Fibroblast of lung (primary cell): ENCODE measurements around the gene LBHD2. TPM values are rescaled to one million over a fixed set of nuclear protein-coding genes. Genes with fewer than 3 reads are reported as not detected.
A peak's percentile ranks its signal among the peaks of the same experiment; 100 is the strongest.

Experiments used
- DNase-seq, 2 donors: peaks; one replicate each; pipeline versions ENCODE4 v3.0.0 to v3.0.0-alpha.2; 2010; ENCODE audit warnings: low read depth in 2 of 2
- H2AFZ ChIP-seq: 2 replicates; pipeline ENCODE4 v1.5.1; 2012; ENCODE audit warnings: low read length, control low read depth, inconsistent platforms
- H3K27ac ChIP-seq: 2 replicates; pipeline ENCODE4 v1.5.1; 2011; ENCODE audit warnings: low read length, control low read depth; ENCODE audit not compliant: insufficient read depth
- H3K27me3 ChIP-seq: 2 replicates; pipeline ENCODE4 v1.5.1; 2011; ENCODE audit warnings: mild to moderate bottlenecking, low read length; ENCODE audit not compliant: control insufficient read depth, insufficient read depth
- H3K36me3 ChIP-seq: 2 replicates; pipeline ENCODE4 v1.5.1; 2011; ENCODE audit warnings: low read length; ENCODE audit not compliant: control insufficient read depth, insufficient read depth
- H3K4me1 ChIP-seq: 2 replicates; pipeline ENCODE4 v1.5.1; 2011; ENCODE audit warnings: low read length; ENCODE audit not compliant: control insufficient read depth, insufficient read depth; ENCODE audit errors: extremely low read depth
- H3K4me2 ChIP-seq: 2 replicates; pipeline ENCODE4 v1.5.1; 2011; ENCODE audit warnings: low read length, control low read depth; ENCODE audit not compliant: insufficient read depth; ENCODE audit errors: extremely low read depth
- H3K4me3 ChIP-seq, 4 experiments: fragments of 200-600 bp in 1 of 4; sonication (generic) in 1 of 4; replicated peaks in 1 of 4; 2 replicates each; pipeline ENCODE4 v1.5.1; 2011 to 2016; ENCODE audit warnings: low read length in 4 of 4, low read depth in 3 of 4, mild to moderate bottlenecking in 3 of 4, control low read depth in 2 of 4, inconsistent platforms in 1 of 4, mixed read lengths in 1 of 4; ENCODE audit not compliant: insufficient read depth in 1 of 4; ENCODE audit errors: control extremely low read depth in 1 of 4
- H3K79me2 ChIP-seq: 2 replicates; pipeline ENCODE4 v1.5.1; 2012; ENCODE audit warnings: mild to moderate bottlenecking, low read length, inconsistent platforms; ENCODE audit not compliant: control insufficient read depth, insufficient read depth
- H3K9ac ChIP-seq: 2 replicates; pipeline ENCODE4 v1.5.1; 2011; ENCODE audit warnings: mild to moderate bottlenecking, low read length, control low read depth; ENCODE audit not compliant: insufficient read depth
- H3K9me3 ChIP-seq: 2 replicates; pipeline ENCODE4 v1.5.1; 2012; ENCODE audit warnings: low read depth, low read length; ENCODE audit not compliant: control insufficient read depth, insufficient read depth
- H4K20me1 ChIP-seq: 2 replicates; pipeline ENCODE4 v1.5.1; 2011; ENCODE audit warnings: low read length; ENCODE audit not compliant: control insufficient read depth, insufficient read depth; ENCODE audit errors: extremely low read depth
- CTCF ChIP-seq, 2 donors: IDR thresholded peaks in 1 of 2; conservative IDR thresholded peaks in 1 of 2; 1 replicate in 1 of 2; 2 replicates in 1 of 2; pipeline ENCODE4 v1.5.1; 2011 to 2012; ENCODE audit warnings: low read length in 2 of 2, control low read depth in 1 of 2, inconsistent platforms in 1 of 2, low read depth in 1 of 2, mild to moderate bottlenecking in 1 of 2
- EZH2 ChIP-seq: IDR thresholded peaks from 2 replicates; pipeline ENCODE4 v1.5.1; 2012; ENCODE audit warnings: low read length, control low read depth, mild to moderate bottlenecking; ENCODE audit errors: missing control alignments
- polyA plus RNA-seq, 2 donors: library from polyadenylated mRNA; depleted of rRNA in 1 of 2; stranded (reverse) in 1 of 2; unstranded in 1 of 2; fragments of >200 nt; gene quantifications; 2 replicates each; pipeline ENCODE4 v1.2.1, GENCODE V29; 2011 to 2012; ENCODE audit warnings: missing spikeins in 1 of 2
- total RNA-seq: library from RNA; depleted of rRNA; stranded (reverse); fragments of >200 nt; gene quantifications from 2 replicates; pipeline ENCODE4 v1.2.1, GENCODE V29; 2014

The LBHD2 gene
- total and polyA plus RNA-seq, 2 donors (not counting 1 experiment from before 2014, with no cell fraction given), result not detected

GRCh38 chr14:103125098-103126070 is 41.4 kb downstream of the LBHD2 start:
- no peak overlapping the region for H3K4me2 ChIP-seq
- H2AFZ ChIP-seq, result no peak overlapping the region
- no peak overlapping the region for H3K27ac ChIP-seq
- no peak overlapping the region for H3K9ac ChIP-seq
- peaks cover 19% of the 10 kb centered on the region for H3K36me3 ChIP-seq
- H4K20me1 ChIP-seq, result no peaks in the 10 kb centered on the region
- no peaks in the 10 kb centered on the region for H3K9me3 ChIP-seq
- no peaks in the 10 kb centered on the region for H3K27me3 ChIP-seq
- H3K4me3 ChIP-seq, result peak overlapping the region in 1 of 4 experiments; percentile 72
- H3K4me1 ChIP-seq, result peaks cover 31% of the 10 kb centered on the region
- peaks cover 10% of the 10 kb centered on the region for H3K79me2 ChIP-seq
- TF ChIP-seq EZH2, result no peak
- TF ChIP-seq CTCF (conservative IDR thresholded peaks at IDR 0.05 in 1 of 2, IDR thresholded peaks at IDR 0.05 in 1 of 2; ENCODE audit: low read depth in 1 of 2, low read length in 2 of 2), result no peak
- no peak for DNase-seq

DNA sequence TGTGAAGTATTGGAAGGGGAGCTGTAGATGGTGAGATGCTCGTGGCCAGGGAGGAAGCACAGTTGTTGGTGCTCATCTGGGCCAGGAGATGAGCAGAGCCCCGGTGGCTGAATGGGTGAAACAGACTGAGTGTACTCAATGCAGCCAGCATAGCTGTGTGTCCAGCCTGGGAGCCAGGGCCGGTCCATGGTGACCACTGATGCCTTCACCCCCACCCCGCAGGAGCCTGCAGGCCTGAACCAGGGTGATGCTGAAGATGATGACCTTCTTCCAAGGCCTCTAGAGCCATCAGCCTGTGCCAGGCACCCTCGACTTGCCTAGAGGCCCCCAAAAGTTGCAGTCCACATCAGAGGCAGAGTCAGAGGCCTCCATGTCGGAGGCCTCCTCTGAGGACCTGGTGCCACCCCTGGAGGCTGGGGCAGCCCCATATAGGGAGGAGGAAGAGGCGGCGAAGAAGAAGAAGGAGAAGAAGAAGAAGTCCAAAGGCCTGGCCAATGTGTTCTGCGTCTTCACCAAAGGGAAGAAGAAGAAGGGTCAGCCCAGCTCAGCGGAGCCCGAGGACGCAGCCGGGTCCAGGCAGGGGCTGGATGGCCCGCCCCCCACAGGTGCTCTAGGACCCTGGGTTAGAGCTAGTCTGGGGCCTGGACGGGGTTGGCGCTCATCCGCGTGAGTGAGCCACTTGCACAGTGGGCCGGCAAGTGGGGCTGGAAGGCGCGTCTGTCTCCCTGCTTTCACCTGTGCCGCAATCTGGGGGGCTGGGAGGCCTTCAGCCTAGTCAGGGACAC is 42.3 kb downstream of the LBHD2 start:
- H4K20me1 ChIP-seq, result no peaks in the 10 kb centered on the region
- H3K36me3 ChIP-seq, result peaks cover 22% of the 10 kb centered on the region
- H3K4me2 ChIP-seq, result peak overlapping the region; percentile 59
- DNase-seq, result no peak
- H3K4me3 ChIP-seq, result peak overlapping the region in 2 of 4 experiments; percentile 17 to 72
- no peaks in the 10 kb centered on the region for H3K9me3 ChIP-seq
- no peak overlapping the region for H3K9ac ChIP-seq
- TF ChIP-seq CTCF (conservative IDR thresholded peaks at IDR 0.05 in 1 of 2, IDR thresholded peaks at IDR 0.05 in 1 of 2; ENCODE audit: low read depth in 1 of 2, low read length in 2 of 2), result no peak
- no peak for TF ChIP-seq EZH2
- no peak overlapping the region for H3K27ac ChIP-seq
- no peak overlapping the region for H2AFZ ChIP-seq
- peaks cover 10% of the 10 kb centered on the region for H3K79me2 ChIP-seq
- H3K27me3 ChIP-seq, result no peaks in the 10 kb centered on the region
- peaks cover 32% of the 10 kb centered on the region for H3K4me1 ChIP-seq

DNA sequence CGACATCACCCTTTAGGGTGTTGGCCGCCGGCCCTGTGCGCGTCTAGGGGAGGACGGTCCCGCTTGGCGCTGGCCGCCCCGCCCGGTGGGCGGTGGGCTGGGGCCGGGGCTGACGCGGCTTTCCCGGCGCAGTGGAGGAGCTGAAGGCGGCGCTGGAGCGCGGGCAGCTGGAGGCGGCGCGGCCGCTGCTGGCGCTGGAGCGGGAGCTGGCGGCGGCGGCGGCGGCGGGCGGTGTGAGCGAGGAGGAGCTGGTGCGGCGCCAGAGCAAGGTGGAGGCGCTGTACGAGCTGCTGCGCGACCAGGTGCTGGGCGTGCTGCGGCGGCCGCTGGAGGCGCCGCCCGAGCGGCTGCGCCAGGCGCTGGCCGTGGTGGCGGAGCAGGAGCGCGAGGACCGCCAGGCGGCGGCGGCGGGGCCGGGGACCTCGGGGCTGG is 42.9 kb downstream of the LBHD2 start:
- peaks cover 24% of the 10 kb centered on the region for H3K36me3 ChIP-seq
- H3K4me3 ChIP-seq, result peak overlapping the region in 2 of 4 experiments; percentile 17 to 72
- H4K20me1 ChIP-seq, result no peaks in the 10 kb centered on the region
- H3K4me1 ChIP-seq, result peaks cover 30% of the 10 kb centered on the region
- H2AFZ ChIP-seq, result no peak overlapping the region
- no peaks in the 10 kb centered on the region for H3K9me3 ChIP-seq
- peaks cover 10% of the 10 kb centered on the region for H3K79me2 ChIP-seq
- TF ChIP-seq EZH2 (no peak), CTCF (conservative IDR thresholded peaks at IDR 0.05 in 1 of 2, IDR thresholded peaks at IDR 0.05 in 1 of 2; ENCODE audit: low read depth in 1 of 2, low read length in 2 of 2) (peak in 1 of 2 donors; percentile 5)
- H3K4me2 ChIP-seq, result peak overlapping the region; percentile 59
- no peaks in the 10 kb centered on the region for H3K27me3 ChIP-seq
- H3K9ac ChIP-seq, result no peak overlapping the region
- no peak overlapping the region for H3K27ac ChIP-seq
- DNase-seq, result peak in 1 of 2 donors; percentile 47
